Measurements from ENCODE around the gene CLK2. TPM values are rescaled to one million over a fixed set of nuclear protein-coding genes. Genes with fewer than 3 reads are reported as not detected.

Gene CLK2
- total and polyA plus RNA-seq, 2 of the 13 experiments (the other 11 are each of a cell fraction or from before 2014, with no cell fraction given), result 20.1 to 73.5 TPM

- TF ChIP-seq ZNF280D (CRISPR knock-in tag; IDR thresholded peaks at IDR 0.05), result no peak
- no peak for TF ChIP-seq SRSF1 (optimal IDR thresholded peaks at IDR 0.05; ENCODE audit: low read depth, low read length)
- no peak for TF ChIP-seq TCF12 (IDR thresholded peaks at IDR 0.05)
- TF ChIP-seq TCF12 (CRISPR knock-in tag; IDR thresholded peaks at IDR 0.05), result no peak
- TF ChIP-seq PLSCR1 (CRISPR knock-in tag; IDR thresholded peaks at IDR 0.05; ENCODE audit: borderline replicate concordance), result no peak
- no peak for TF ChIP-seq HNRNPL (IDR thresholded peaks at IDR 0.05; ENCODE audit: low read depth, low read length)
- no peak for TF ChIP-seq ZNF468 (CRISPR knock-in tag; IDR thresholded peaks at IDR 0.05)
- no peak for TF ChIP-seq HDAC1 (CRISPR knock-in tag; IDR thresholded peaks at IDR 0.05)
- no peak for TF ChIP-seq MAF1 (CRISPR knock-in tag; IDR thresholded peaks at IDR 0.05; ENCODE audit: borderline replicate concordance)
- no peak for TF ChIP-seq EHMT2 (IDR thresholded peaks at IDR 0.05; ENCODE audit: borderline replicate concordance, low read depth, low read length)
- TF ChIP-seq FOXA3 (CRISPR knock-in tag; IDR thresholded peaks at IDR 0.05), result no peak
- no peak for TF ChIP-seq ZNF180 (CRISPR knock-in tag; IDR thresholded peaks at IDR 0.05; ENCODE audit: borderline replicate concordance, low read depth)
- TF ChIP-seq STAT6 (CRISPR knock-in tag; IDR thresholded peaks at IDR 0.05; ENCODE audit: borderline replicate concordance), result no peak
- TF ChIP-seq PCBP1 (IDR thresholded peaks at IDR 0.05; ENCODE audit: borderline replicate concordance, low read depth, low read length), result peak; percentile 100
- TF ChIP-seq AKAP8 (CRISPR knock-in tag; IDR thresholded peaks at IDR 0.05), result no peak
- no peak for TF ChIP-seq ZNF205 (CRISPR knock-in tag; IDR thresholded peaks at IDR 0.05)
- TF ChIP-seq ZNF232 (CRISPR knock-in tag; IDR thresholded peaks at IDR 0.05; ENCODE audit: borderline replicate concordance), result no peak
- peak; percentile 25; the same call in 1 of the 2 replicates for TF ChIP-seq SALL1 (CRISPR knock-in tag; IDR thresholded peaks at IDR 0.05)
- TF ChIP-seq ETS1 (CRISPR knock-in tag; IDR thresholded peaks at IDR 0.05), result no peak
Measured at GRCh38 chr1:155244368-155245162, 28.7 kb downstream of the CLK2 start (continued).

All from HepG2 (cell line).